OCI-M2 (cell line): ENCODE data around the gene CEACAM20.
"Not testable (repeated sequence)": the region's sequence is repeated elsewhere in the genome, so short reads cannot be mapped to it uniquely, and the experiment has no call there.

Experiments
- DNase-seq: peaks from one replicate; lab custom pipeline; 2025; ENCODE audit not compliant: unreplicated experiment; lab: John Stamatoyannopoulos, UW

Gene CEACAM20

GRCh38 chr19:44549507-44549906 is 20.0 kb upstream of the CEACAM20 start:
- DNase-seq = no peak

- no peak for DNase-seq
Measured at GRCh38 chr19:44548736-44549135, 19.3 kb upstream of the CEACAM20 start.

GRCh38 chr19:44544031-44544430 is 14.6 kb upstream of the CEACAM20 start:
- no peak for DNase-seq

- no peak for DNase-seq
Measured at GRCh38 chr19:44542671-44543070, 13.2 kb upstream of the CEACAM20 start.

- DNase-seq = no peak
Measured at GRCh38 chr19:44540736-44541135, 11.3 kb upstream of the CEACAM20 start.

GRCh38 chr19:44539991-44540390 is 10.5 kb upstream of the CEACAM20 start:
- DNase-seq = no peak

- DNase-seq = no peak
Measured at GRCh38 chr19:44539236-44539826, 9.9 kb upstream of the CEACAM20 start.

GRCh38 chr19:44535361-44535760 is 5.9 kb upstream of the CEACAM20 start:
- not testable (repeated sequence) for DNase-seq

- no peak for DNase-seq
Measured at GRCh38 chr19:44532819-44533218, 3.3 kb upstream of the CEACAM20 start.

- no peak for DNase-seq
Measured at GRCh38 chr19:44530777-44531176, 1.3 kb upstream of the CEACAM20 start.

- DNase-seq = no peak
Measured at GRCh38 chr19:44527554-44527953, 1.9 kb downstream of the CEACAM20 start.

- no peak for DNase-seq
Measured at GRCh38 chr19:44525721-44526430, 3.6 kb downstream of the CEACAM20 start.

GRCh38 chr19:44521370-44521769 is 8.1 kb downstream of the CEACAM20 start:
- no peak for DNase-seq

- no peak for DNase-seq
Measured at GRCh38 chr19:44517146-44517545, 12.3 kb downstream of the CEACAM20 start.

GRCh38 chr19:44515907-44516306 is 13.6 kb downstream of the CEACAM20 start:
- DNase-seq = no peak

GRCh38 chr19:44515031-44515430 is 14.4 kb downstream of the CEACAM20 start:
- DNase-seq = no peak

- no peak for DNase-seq
Measured at GRCh38 chr19:44512326-44513298, 16.9 kb downstream of the CEACAM20 start.

GRCh38 chr19:44509478-44509877 is 20.0 kb downstream of the CEACAM20 start:
- DNase-seq = no peak

GRCh38 chr19:44499962-44500949 is 29.2 kb downstream of the CEACAM20 start, which contains the start of gene ZNF180:
Gene ZNF180, minus strand, starts transcription at chr19:44500522. Its CDS starts 3,188 bp downstream, at chr19:44497334.
- peak; percentile 92 for DNase-seq

- DNase-seq = no peak
Measured at GRCh38 chr19:44499559-44499958, 29.9 kb downstream of the CEACAM20 start.
